EH (cell line): ENCODE results near the gene LARP1.
"Not testable (repeated sequence)": the region's sequence is repeated elsewhere in the genome, so short reads cannot be mapped to it uniquely, and the experiment has no call there.

Experiments
- DNase-seq: peaks from one replicate; pipeline ENCODE4 v3.0.0-alpha.2; 2015; ENCODE audit warnings: low read depth

The LARP1 gene

GRCh38 chr5:154793599-154794524 is 38.7 kb downstream of the LARP1 start:
- peak; percentile 54 for DNase-seq

- peak; percentile 80 for DNase-seq
These were observed 39.5 kb downstream of the LARP1 start for GRCh38 chr5:154794525-154795234.

- DNase-seq, result peak; percentile 43
These were observed 40.0 kb downstream of the LARP1 start for GRCh38 chr5:154795235-154795596.

- DNase-seq, result no peak
These were observed 42.6 kb downstream of the LARP1 start for GRCh38 chr5:154797762-154798161.

- DNase-seq, result no peak
These were observed 45.4 kb downstream of the LARP1 start for GRCh38 chr5:154800582-154800981.

GRCh38 chr5:154801083-154801482 is 45.9 kb downstream of the LARP1 start:
- peak; percentile 54 for DNase-seq

- no peak for DNase-seq
These were observed 46.9 kb downstream of the LARP1 start for GRCh38 chr5:154802050-154802449.

- no peak for DNase-seq
These were observed 51.0 kb downstream of the LARP1 start for GRCh38 chr5:154806176-154806575.

GRCh38 chr5:154811239-154811638 is 56.1 kb downstream of the LARP1 start:
- DNase-seq, result no peak

- peak; percentile 76 for DNase-seq
These were observed 56.7 kb downstream of the LARP1 start for GRCh38 chr5:154811653-154812465.

GRCh38 chr5:154813158-154813557 is 58.0 kb downstream of the LARP1 start:
- DNase-seq, result no peak

- no peak for DNase-seq
These were observed 58.6 kb downstream of the LARP1 start for GRCh38 chr5:154813736-154814135.

- no peak for DNase-seq
These were observed 59.8 kb downstream of the LARP1 start for GRCh38 chr5:154815025-154815424.

GRCh38 chr5:154815684-154816247 is 60.6 kb downstream of the LARP1 start:
- no peak for DNase-seq

- no peak for DNase-seq
These were observed 61.8 kb downstream of the LARP1 start for GRCh38 chr5:154816891-154817492.

GRCh38 chr5:154817815-154818214 is 62.6 kb downstream of the LARP1 start:
- DNase-seq, result no peak

- DNase-seq, result no peak
These were observed 63.4 kb downstream of the LARP1 start for GRCh38 chr5:154818471-154819116.

- DNase-seq, result no peak
These were observed 64.4 kb downstream of the LARP1 start for GRCh38 chr5:154819546-154819945.

GRCh38 chr5:154820383-154820782 is 65.2 kb downstream of the LARP1 start:
- DNase-seq, result no peak

- DNase-seq, result not testable (repeated sequence)
These were observed 67.7 kb downstream of the LARP1 start for GRCh38 chr5:154822896-154823295.

GRCh38 chr5:154823605-154824004 is 68.4 kb downstream of the LARP1 start:
- DNase-seq, result no peak
